ENCODE results near the gene INTS11.

INTS11 gene

DNA sequence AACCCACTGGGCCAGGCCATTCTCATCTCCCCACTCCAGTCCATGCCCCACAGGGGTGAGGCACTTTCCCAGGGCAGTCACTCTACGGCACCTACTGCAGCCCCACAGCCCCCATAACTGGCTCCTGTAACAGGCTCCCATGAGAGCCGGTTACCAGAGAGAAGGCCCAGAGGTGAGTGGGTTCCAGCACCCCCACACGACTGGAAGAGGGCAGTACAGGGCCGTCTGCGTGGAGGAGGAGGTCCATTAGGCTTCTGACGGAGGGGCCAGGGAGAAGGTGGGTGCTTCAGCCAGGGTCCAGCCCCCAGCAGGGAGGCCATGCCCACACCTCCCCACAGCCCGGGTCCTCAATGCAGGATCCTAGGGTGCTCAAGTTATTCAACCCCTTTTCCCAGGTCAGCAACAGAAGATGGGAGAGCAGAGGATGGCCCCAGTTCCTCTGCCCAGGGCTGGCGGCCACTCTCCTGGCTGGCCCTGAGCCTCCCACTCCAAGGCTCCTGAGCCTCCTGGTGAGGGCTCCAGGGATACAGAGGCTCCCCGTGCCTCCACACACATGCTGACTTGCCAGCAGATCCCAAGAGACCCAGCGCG lies 18.3 kb downstream of the INTS11 start:
- H3K27me3 ChIP-seq (ENCODE audit: control insufficient read depth, insufficient read depth, low read length): no peaks in the 10 kb centered on the region
- H3K9me3 ChIP-seq (ENCODE audit: control insufficient read depth, insufficient read depth, low read length): no peaks in the 10 kb centered on the region
- WGBS (ENCODE audit: insufficient coverage, insufficient read length): no CpG with 5 or more reads among the region's 11 CpGs
- H3K4me1 ChIP-seq (ENCODE audit: control insufficient read depth, insufficient read depth, low read length): peaks cover 18% of the 10 kb centered on the region
- DNase-seq (ENCODE audit: low read depth, low spot score): no peak
- peaks cover 2% of the 10 kb centered on the region for H3K36me3 ChIP-seq (ENCODE audit: control insufficient read depth, insufficient read depth, low read length)
- H3K4me3 ChIP-seq (ENCODE audit: low read length): no peak overlapping the region
- H3K27ac ChIP-seq (ENCODE audit: low read length): no peak overlapping the region

DNA sequence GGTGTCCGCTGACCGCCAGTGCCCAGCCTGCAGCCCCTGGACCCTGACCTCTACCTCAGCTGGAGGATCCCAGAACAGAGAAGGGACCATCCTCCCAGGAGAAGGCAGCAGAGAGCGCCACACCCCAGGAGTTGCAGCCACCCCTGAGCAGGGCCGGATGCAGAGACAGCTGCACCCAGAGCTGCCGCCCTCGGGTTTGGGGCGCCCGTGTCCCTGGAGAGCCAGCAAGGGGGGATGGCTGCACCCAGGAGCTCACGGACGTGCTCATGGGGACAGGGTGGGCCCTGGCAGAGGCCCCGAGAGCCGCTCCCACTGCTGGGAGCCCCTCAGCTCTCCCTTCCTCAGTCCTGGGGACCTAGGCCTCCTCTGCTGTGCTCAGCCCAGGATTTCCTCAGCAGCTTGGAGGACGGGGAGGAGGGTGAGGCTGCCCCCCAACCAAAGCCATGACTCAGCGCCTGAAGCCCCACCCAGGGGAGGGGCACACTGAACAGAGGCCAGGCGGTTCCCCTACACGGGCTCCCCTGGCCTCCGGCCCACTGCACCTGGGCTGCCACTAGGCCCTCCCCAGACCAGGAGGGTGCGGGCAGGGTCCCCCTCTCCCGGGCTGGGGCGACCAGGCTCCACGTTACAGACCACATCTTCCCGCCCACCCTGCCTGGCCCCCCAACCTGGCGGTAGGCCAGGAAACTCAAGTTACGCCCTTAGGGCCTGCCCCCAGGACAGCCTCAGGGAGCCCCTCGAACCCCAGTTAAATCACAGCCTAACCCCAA lies 19.0 kb downstream of the INTS11 start:
- WGBS (ENCODE audit: insufficient coverage, insufficient read length): no CpG with 5 or more reads among the region's 25 CpGs
- Histone ChIP-seq H3K27me3 (ENCODE audit: control insufficient read depth, insufficient read depth, low read length) (no peaks in the 10 kb centered on the region), H3K27ac (ENCODE audit: low read length) (no peak overlapping the region), H3K4me3 (ENCODE audit: low read length) (no peak overlapping the region), H3K4me1 (ENCODE audit: control insufficient read depth, insufficient read depth, low read length) (peaks cover 18% of the 10 kb centered on the region), H3K9me3 (ENCODE audit: control insufficient read depth, insufficient read depth, low read length) (no peaks in the 10 kb centered on the region), H3K36me3 (ENCODE audit: control insufficient read depth, insufficient read depth, low read length) (no peaks in the 10 kb centered on the region; the same call in 1 of the 2 replicates)
- no peak for DNase-seq (ENCODE audit: low read depth, low spot score)

DNA sequence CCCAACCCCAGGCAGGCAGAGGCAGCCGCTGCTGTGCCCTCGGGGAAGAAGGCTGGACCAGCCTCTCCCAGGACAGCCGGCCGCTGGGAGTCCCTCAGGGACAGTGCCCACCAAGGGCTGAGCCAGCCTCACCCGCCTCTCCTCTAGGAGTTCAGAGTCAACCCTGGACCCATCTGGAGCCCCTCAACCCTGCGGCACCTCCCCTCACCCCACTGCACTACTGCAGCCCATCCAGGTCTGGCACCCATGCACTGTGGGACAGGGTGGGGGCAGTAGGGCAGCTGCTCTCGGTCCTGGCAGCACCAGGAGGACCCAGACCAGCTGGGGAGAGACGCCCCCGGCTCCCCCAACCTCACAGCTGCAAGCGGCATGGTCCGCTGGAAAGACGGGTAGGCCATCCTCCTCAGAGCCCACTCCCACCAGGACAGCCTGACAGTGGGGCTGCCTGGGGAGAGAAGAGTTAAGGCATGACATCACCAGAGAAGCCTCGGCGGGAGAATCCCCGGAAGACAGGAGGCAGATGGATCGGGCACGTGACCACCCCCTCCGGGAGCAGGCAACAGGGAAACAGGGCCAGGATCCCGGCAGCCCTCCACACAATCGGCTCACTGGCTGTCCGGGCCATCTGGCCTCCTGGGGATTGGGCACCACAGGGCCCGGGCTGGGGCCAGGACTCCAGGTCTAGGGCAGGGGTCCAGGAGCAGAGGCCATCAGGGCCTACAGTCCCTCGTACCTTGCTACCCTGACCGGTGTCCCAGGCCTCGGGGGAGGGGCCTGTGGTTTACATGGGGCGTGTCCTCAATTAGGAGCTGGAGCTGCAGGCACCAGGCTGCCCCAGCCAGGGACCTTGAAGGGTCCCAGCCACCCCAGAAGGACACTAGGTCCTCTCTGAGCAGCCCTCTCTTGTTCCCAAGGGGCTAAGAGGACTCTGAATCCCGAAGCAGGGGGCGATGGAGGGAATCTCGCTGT lies 19.8 kb downstream of the INTS11 start:
- Histone ChIP-seq H3K4me1 (ENCODE audit: control insufficient read depth, insufficient read depth, low read length) (peaks cover 18% of the 10 kb centered on the region), H3K27ac (ENCODE audit: low read length) (no peak overlapping the region), H3K9me3 (ENCODE audit: control insufficient read depth, insufficient read depth, low read length) (no peaks in the 10 kb centered on the region), H3K27me3 (ENCODE audit: control insufficient read depth, insufficient read depth, low read length) (no peaks in the 10 kb centered on the region), H3K36me3 (ENCODE audit: control insufficient read depth, insufficient read depth, low read length) (no peaks in the 10 kb centered on the region; the same call in 1 of the 2 replicates), H3K4me3 (ENCODE audit: low read length) (no peak overlapping the region)
- no CpG with 5 or more reads among the region's 29 CpGs for WGBS (ENCODE audit: insufficient coverage, insufficient read length)
- no peak for DNase-seq (ENCODE audit: low read depth, low spot score)

DNA sequence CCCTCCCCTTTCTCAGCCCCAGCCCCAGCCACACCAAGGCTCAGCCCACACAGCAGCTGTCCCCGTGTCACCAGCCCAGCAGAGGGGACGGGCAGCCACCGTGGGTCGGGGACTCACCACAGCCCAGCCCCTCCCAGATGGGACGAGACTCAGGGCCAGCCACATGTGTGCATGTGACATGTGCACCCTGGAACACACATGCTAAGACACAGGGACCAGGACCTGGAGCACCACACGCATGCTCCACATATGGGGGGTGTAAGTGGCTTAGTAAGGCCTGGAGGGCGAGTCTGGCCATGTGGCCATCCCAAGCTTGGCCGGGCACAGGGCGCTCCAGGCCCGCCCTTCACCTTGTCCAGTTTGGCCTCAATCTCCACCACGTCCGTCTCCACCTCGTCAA lies 20.7 kb downstream of the INTS11 start:
- H3K36me3 ChIP-seq (ENCODE audit: control insufficient read depth, insufficient read depth, low read length): no peaks in the 10 kb centered on the region; the same call in 1 of the 2 replicates
- H3K27me3 ChIP-seq (ENCODE audit: control insufficient read depth, insufficient read depth, low read length): no peaks in the 10 kb centered on the region
- no CpG with 5 or more reads among the region's 13 CpGs for WGBS (ENCODE audit: insufficient coverage, insufficient read length)
- no peak for DNase-seq (ENCODE audit: low read depth, low spot score)
- peaks cover 13% of the 10 kb centered on the region for H3K4me1 ChIP-seq (ENCODE audit: control insufficient read depth, insufficient read depth, low read length)
- no peaks in the 10 kb centered on the region for H3K9me3 ChIP-seq (ENCODE audit: control insufficient read depth, insufficient read depth, low read length)
- H3K4me3 ChIP-seq (ENCODE audit: low read length): no peak overlapping the region
- H3K27ac ChIP-seq (ENCODE audit: low read length): no peak overlapping the region

DNA sequence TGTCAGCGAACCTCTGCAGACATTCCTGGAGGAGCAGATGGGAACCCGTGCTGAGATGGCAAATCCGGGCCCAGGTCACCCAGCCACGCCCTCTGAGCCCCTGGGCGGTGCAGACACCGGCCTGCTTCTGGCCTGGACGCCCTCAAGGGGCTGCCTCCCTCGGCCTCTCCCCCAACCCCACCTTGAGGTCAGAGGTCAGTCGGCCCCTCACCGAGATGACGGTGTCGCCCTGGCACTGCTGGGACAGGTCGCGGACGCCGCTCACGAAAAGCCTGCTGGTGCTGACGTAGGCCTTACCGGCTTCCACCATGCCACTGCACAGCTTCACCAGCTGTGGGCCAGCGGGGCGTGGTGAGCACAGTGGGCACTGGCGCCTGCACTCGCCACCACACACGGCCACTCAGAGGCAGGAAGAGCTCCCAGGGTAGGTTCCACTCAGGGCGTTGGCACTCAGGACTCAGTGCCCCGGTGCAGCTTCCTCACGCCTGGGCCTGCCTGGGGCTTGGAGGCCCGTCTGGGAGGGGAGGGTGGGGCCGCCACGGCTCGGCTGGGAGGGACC lies 21.4 kb downstream of the INTS11 start:
- Histone ChIP-seq H3K27me3 (ENCODE audit: control insufficient read depth, insufficient read depth, low read length) (no peaks in the 10 kb centered on the region), H3K4me3 (ENCODE audit: low read length) (no peak overlapping the region), H3K27ac (ENCODE audit: low read length) (no peak overlapping the region), H3K36me3 (ENCODE audit: control insufficient read depth, insufficient read depth, low read length) (no peaks in the 10 kb centered on the region; the same call in 1 of the 2 replicates), H3K4me1 (ENCODE audit: control insufficient read depth, insufficient read depth, low read length) (peaks cover 13% of the 10 kb centered on the region), H3K9me3 (ENCODE audit: control insufficient read depth, insufficient read depth, low read length) (no peaks in the 10 kb centered on the region)
- no peak for DNase-seq (ENCODE audit: low read depth, low spot score)
- WGBS (ENCODE audit: insufficient coverage, insufficient read length): no CpG with 5 or more reads among the region's 31 CpGs

DNA sequence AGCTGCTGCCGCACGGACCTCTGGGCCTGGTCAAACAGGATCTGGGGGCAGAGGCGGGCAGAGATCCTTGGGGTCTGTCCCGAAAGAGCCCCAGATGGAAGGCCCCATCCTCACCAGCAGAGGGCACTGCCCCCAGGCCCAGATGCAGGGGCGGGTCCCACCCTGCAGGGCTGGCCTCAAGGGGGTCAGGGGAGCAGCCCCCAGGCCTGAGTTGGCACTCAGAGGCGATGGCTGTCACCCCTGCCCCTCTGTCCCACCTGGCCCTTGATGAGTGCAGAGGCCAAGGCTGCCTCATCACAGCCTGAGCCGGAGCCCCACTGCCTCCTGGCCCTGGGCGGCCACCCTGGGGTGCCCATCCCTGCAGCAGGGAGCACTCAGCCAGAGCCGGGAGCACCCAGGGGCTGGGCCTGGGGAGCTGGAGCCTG lies 22.4 kb downstream of the INTS11 start:
- no peak overlapping the region for H3K27ac ChIP-seq (ENCODE audit: low read length)

DNA sequence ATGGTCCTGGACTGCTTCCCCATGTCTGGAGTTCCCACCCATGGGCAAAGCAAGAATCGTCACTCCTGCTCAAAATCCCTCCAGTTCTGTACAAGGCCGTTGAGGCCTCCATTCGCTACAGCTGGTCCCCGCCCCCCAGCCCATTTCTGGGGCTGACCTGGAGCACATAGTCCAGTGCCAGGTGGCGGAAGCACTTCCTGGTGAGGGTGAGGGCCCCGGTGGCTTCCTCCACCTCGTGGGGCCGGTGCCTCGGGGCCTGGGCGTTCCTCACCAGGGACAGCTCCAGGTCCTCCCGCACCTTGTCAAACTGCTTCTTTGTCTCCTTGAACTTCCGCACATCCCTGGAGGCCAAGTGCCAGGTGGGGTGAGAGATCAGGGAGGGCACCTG lies 24.1 kb downstream of the INTS11 start:
- no CpG with 5 or more reads among the region's 12 CpGs for WGBS (ENCODE audit: insufficient coverage, insufficient read length)
- Histone ChIP-seq H3K9me3 (ENCODE audit: control insufficient read depth, insufficient read depth, low read length) (no peaks in the 10 kb centered on the region), H3K36me3 (ENCODE audit: control insufficient read depth, insufficient read depth, low read length) (no peaks in the 10 kb centered on the region; the same call in 1 of the 2 replicates), H3K27ac (ENCODE audit: low read length) (no peak overlapping the region), H3K4me3 (ENCODE audit: low read length) (no peak overlapping the region), H3K27me3 (ENCODE audit: control insufficient read depth, insufficient read depth, low read length) (no peaks in the 10 kb centered on the region), H3K4me1 (ENCODE audit: control insufficient read depth, insufficient read depth, low read length) (peaks cover 6% of the 10 kb centered on the region)
- DNase-seq (ENCODE audit: low read depth, low spot score): no peak

More for the DNA sequence above, 22.4 kb downstream of the INTS11 start:
- Histone ChIP-seq H3K27me3 (ENCODE audit: control insufficient read depth, insufficient read depth, low read length) (no peaks in the 10 kb centered on the region), H3K4me1 (ENCODE audit: control insufficient read depth, insufficient read depth, low read length) (peaks cover 13% of the 10 kb centered on the region), H3K4me3 (ENCODE audit: low read length) (no peak overlapping the region), H3K9me3 (ENCODE audit: control insufficient read depth, insufficient read depth, low read length) (no peaks in the 10 kb centered on the region), H3K36me3 (ENCODE audit: control insufficient read depth, insufficient read depth, low read length) (no peaks in the 10 kb centered on the region; the same call in 1 of the 2 replicates)
- no peak for DNase-seq (ENCODE audit: low read depth, low spot score)
- no CpG with 5 or more reads among the region's 9 CpGs for WGBS (ENCODE audit: insufficient coverage, insufficient read length)

DNA sequence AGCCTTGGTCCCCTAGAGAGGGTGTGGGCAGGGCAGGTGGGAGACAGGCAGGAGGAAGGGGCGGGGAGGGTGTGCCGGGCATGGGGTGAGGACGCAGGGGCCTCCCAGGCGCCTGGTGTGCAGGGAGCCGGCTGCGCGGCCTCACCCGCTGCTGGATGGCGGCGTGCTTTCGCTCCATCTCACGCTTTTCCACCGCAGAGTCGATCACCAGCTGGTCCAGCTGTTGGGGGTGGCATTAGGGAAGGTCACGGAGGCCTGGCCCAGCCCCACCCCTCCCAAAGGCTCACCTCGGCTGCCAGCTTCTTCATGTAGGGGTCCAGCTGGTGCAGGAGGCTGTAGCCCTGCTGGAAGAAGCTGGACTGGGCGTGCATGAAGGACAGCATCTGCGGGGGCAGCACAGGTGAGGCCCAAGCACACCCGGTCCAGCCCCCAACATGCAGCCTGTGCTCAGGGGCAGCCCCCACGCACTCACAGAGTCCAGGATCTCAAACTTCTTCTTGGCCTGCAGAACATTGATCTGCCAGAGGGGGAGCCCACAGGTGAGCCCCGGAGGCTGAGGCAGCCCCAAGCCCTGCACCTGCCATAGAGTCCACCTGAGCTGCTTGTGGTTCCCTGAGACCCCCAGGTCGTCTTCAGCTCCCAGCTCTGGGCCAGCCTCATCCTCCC lies 24.6 kb downstream of the INTS11 start:
- Histone ChIP-seq H3K9me3 (ENCODE audit: control insufficient read depth, insufficient read depth, low read length) (no peaks in the 10 kb centered on the region), H3K27ac (ENCODE audit: low read length) (no peak overlapping the region), H3K4me1 (ENCODE audit: control insufficient read depth, insufficient read depth, low read length) (peaks cover 4% of the 10 kb centered on the region; the same call in 1 of the 2 replicates), H3K36me3 (ENCODE audit: control insufficient read depth, insufficient read depth, low read length) (no peaks in the 10 kb centered on the region; the same call in 1 of the 2 replicates), H3K27me3 (ENCODE audit: control insufficient read depth, insufficient read depth, low read length) (no peaks in the 10 kb centered on the region), H3K4me3 (ENCODE audit: low read length) (no peak overlapping the region)
- WGBS (ENCODE audit: insufficient coverage, insufficient read length): no CpG with 5 or more reads among the region's 22 CpGs
- DNase-seq (ENCODE audit: low read depth, low spot score): no peak

DNA sequence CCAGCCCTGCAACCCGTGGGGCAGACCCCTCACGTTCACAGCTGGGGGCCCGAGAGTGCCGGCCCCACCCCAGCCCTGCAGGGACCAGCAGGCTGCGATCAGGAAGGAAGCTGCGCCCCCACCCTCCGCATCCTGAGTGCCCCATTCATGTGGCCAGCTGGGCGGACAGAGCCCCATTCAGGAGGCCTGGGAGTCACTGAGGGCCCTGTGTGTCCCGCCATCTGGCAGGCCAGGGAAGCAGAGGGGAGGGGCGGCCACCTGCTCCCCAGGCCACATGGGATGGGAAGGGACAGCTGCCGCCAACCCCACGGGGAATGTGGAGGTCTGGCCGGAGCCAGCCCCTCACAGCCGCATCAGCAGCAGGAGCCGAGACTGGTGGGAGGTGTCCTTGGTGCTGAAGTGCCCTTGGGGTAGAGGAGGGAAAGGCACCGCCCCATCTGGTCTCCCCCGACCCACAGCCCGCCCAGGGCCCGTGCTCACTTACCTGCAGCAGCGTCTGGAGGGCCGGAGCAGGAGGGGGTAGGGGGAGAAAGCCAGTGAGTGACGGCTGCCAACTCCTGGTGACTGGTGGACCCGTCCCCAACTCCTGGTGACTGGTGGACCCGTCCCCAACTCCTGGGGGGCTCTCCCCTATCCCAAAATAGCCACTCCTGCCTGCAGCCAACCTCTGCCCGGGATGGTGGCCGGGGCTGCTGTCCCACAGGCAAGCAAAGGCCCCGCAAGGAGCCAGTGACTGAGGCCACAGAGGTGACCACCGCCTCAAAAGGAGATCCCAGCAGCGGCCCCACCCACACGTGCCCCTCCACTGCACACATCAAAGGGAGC lies 25.4 kb downstream of the INTS11 start:
- no peak overlapping the region for H3K27ac ChIP-seq (ENCODE audit: low read length)
- no peaks in the 10 kb centered on the region for H3K27me3 ChIP-seq (ENCODE audit: control insufficient read depth, insufficient read depth, low read length)
- DNase-seq (ENCODE audit: low read depth, low spot score): no peak
- no peaks in the 10 kb centered on the region; the same call in 1 of the 2 replicates for H3K36me3 ChIP-seq (ENCODE audit: control insufficient read depth, insufficient read depth, low read length)
- no CpG with 5 or more reads among the region's 30 CpGs for whole genome bisulfite sequencing (ENCODE audit: insufficient coverage, insufficient read length)
- no peaks in the 10 kb centered on the region for H3K9me3 ChIP-seq (ENCODE audit: control insufficient read depth, insufficient read depth, low read length)
- no peaks in the 10 kb centered on the region; the same call in 1 of the 2 replicates for H3K4me1 ChIP-seq (ENCODE audit: control insufficient read depth, insufficient read depth, low read length)
- no peak overlapping the region for H3K4me3 ChIP-seq (ENCODE audit: low read length)

All from iPS DF 6.9 (cell line).